ENCODE measurements around the gene NRXN2.

GRCh38 chr11:64638829-64639228, 84.2 kb downstream of the NRXN2 start:
- TF ChIP-seq, protein P1, sequence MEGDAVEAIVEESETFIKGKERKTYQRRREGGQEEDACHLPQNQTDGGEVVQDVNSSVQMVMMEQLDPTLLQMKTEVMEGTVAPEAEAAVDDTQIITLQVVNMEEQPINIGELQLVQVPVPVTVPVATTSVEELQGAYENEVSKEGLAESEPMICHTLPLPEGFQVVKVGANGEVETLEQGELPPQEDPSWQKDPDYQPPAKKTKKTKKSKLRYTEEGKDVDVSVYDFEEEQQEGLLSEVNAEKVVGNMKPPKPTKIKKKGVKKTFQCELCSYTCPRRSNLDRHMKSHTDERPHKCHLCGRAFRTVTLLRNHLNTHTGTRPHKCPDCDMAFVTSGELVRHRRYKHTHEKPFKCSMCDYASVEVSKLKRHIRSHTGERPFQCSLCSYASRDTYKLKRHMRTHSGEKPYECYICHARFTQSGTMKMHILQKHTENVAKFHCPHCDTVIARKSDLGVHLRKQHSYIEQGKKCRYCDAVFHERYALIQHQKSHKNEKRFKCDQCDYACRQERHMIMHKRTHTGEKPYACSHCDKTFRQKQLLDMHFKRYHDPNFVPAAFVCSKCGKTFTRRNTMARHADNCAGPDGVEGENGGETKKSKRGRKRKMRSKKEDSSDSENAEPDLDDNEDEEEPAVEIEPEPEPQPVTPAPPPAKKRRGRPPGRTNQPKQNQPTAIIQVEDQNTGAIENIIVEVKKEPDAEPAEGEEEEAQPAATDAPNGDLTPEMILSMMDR (IDR thresholded peaks at IDR 0.05; ENCODE audit: low read depth, low read length, poor library complexity, severe bottlenecking) = no peak
- TF ChIP-seq EZH2phosphoT487 (IDR thresholded peaks at IDR 0.05; ENCODE audit: borderline replicate concordance, low read length) = no peak
